ENCODE data around the gene TMC2. TPM values are rescaled to one million over a fixed set of nuclear protein-coding genes. Genes with fewer than 3 reads are reported as not detected.

Gene TMC2
- total RNA-seq, 1 experiment from 2014 or later: not detected

- TF ChIP-seq AR (CRISPR knock-in tag; IDR thresholded peaks at IDR 0.05): no peak
- no peak for TF ChIP-seq FOXP1 (CRISPR knock-in tag; IDR thresholded peaks at IDR 0.05; ENCODE audit: borderline replicate concordance)
- TF ChIP-seq FOXJ3 (CRISPR knock-in tag; IDR thresholded peaks at IDR 0.05; ENCODE audit: borderline replicate concordance): no peak
- TF ChIP-seq ZNF263 (CRISPR knock-in tag; IDR thresholded peaks at IDR 0.05; ENCODE audit: low read depth): no peak
- no peak for TF ChIP-seq TP53 (CRISPR knock-in tag; IDR thresholded peaks at IDR 0.05)
- 0 out of 2 replicates have a peak, but pooled peaks have one; percentile 23 for TF ChIP-seq ZBTB43 (CRISPR knock-in tag; IDR thresholded peaks at IDR 0.05)
- no peak for TF ChIP-seq ERG (CRISPR knock-in tag; IDR thresholded peaks at IDR 0.05)
- TF ChIP-seq ZNF121 (CRISPR knock-in tag; IDR thresholded peaks at IDR 0.05): peak; percentile 91
- TF ChIP-seq MYBL2 (CRISPR knock-in tag; IDR thresholded peaks at IDR 0.05): no peak
- TF ChIP-seq IRF2 (CRISPR knock-in tag; IDR thresholded peaks at IDR 0.05; ENCODE audit: borderline replicate concordance, low read depth): no peak
- TF ChIP-seq GABPB1 (CRISPR knock-in tag; IDR thresholded peaks at IDR 0.05): peak; percentile 62
- TF ChIP-seq ZNF532 (CRISPR knock-in tag; IDR thresholded peaks at IDR 0.05; ENCODE audit: borderline replicate concordance): no peak
- peak; percentile 63; the same call in 1 of the 2 replicates for TF ChIP-seq SP1 (CRISPR knock-in tag; conservative IDR thresholded peaks at IDR 0.05)
- TF ChIP-seq FOXK1 (CRISPR knock-in tag; IDR thresholded peaks at IDR 0.05): no peak
- TF ChIP-seq ZBTB21 (CRISPR knock-in tag; IDR thresholded peaks at IDR 0.05; ENCODE audit: borderline replicate concordance): peak; percentile 58; the same call in 1 of the 2 replicates
Measured at GRCh38 chr20:2523919-2524708, 12.3 kb upstream of the TMC2 start (continued).

Data from WTC11 (cell line).